Skeletal muscle tissue (tissue), 4 donors: ENCODE data around the gene CLTRN. TPM values are rescaled to one million over a fixed set of nuclear protein-coding genes. Genes with fewer than 3 reads are reported as not detected.
"Not testable (repeated sequence)": the region's sequence is repeated elsewhere in the genome, so short reads cannot be mapped to it uniquely, and the experiment has no call there.

Experiments used
- H3K27ac ChIP-seq: one replicate; pipeline ENCODE4 v1.7.0; 2013; ENCODE audit warnings: mild to moderate bottlenecking, low read depth, low read length, inconsistent platforms
- H3K27me3 ChIP-seq, 3 donors: one replicate each; pipeline ENCODE4 v1.7.0; 2013; ENCODE audit warnings: low read length in 3 of 3; ENCODE audit not compliant: control insufficient read depth in 3 of 3, insufficient read depth in 3 of 3
- H3K36me3 ChIP-seq, 3 donors: one replicate each; pipeline ENCODE4 v1.7.0; 2013; ENCODE audit warnings: low read length in 3 of 3; ENCODE audit not compliant: control insufficient read depth in 3 of 3, insufficient read depth in 3 of 3
- H3K4me1 ChIP-seq, 3 donors: one replicate each; pipeline ENCODE4 v1.7.0; 2013; ENCODE audit warnings: low read length in 3 of 3, mild to moderate bottlenecking in 3 of 3; ENCODE audit not compliant: control insufficient read depth in 3 of 3, insufficient read depth in 3 of 3
- H3K4me3 ChIP-seq, 3 donors: one replicate each; pipeline ENCODE4 v1.7.0; 2013; ENCODE audit warnings: low read length in 3 of 3
- H3K9ac ChIP-seq, 3 donors: one replicate each; pipeline ENCODE4 v1.7.0; 2013; ENCODE audit warnings: low read length in 3 of 3, mild to moderate bottlenecking in 3 of 3, moderate library complexity in 2 of 3, low read depth in 1 of 3
- H3K9me3 ChIP-seq, 3 donors: one replicate each; pipeline ENCODE4 v1.7.0; 2013; ENCODE audit warnings: low read length in 3 of 3; ENCODE audit not compliant: control insufficient read depth in 3 of 3
- total RNA-seq: library from RNA; depleted of rRNA; stranded (reverse); fragments of >200 nt; gene quantifications from one replicate; pipeline ENCODE4 v1.2.3, GENCODE V29; 2014
- donor health status: Osteomylitis.

CLTRN gene
- total RNA-seq, 1 donor from 2014 or later: not detected

- not testable (repeated sequence) for H3K4me3 ChIP-seq, H3K4me1 ChIP-seq, H3K27ac ChIP-seq, H3K36me3 ChIP-seq, H3K9ac ChIP-seq, H3K9me3 ChIP-seq
- H3K27me3 ChIP-seq: peaks cover 0 to 14% (median 0%) of the 10 kb centered on the region in 3 donors
Measured at GRCh38 chrX:15654804-15655203, 9.8 kb downstream of the CLTRN start.

- Histone ChIP-seq H3K9me3 (no peaks in the 10 kb centered on the region), H3K4me1 (no peaks in the 10 kb centered on the region), H3K9ac (no peak overlapping the region), H3K27ac (no peak overlapping the region), H3K36me3 (no peaks in the 10 kb centered on the region), H3K4me3 (no peak overlapping the region), H3K27me3 (peaks cover 0 to 14% (median 0%) of the 10 kb centered on the region in 3 donors)
Measured at GRCh38 chrX:15653961-15654360, 10.6 kb downstream of the CLTRN start.

- H3K36me3 ChIP-seq, H3K9ac ChIP-seq, H3K4me1 ChIP-seq, H3K9me3 ChIP-seq, H3K4me3 ChIP-seq, H3K27me3 ChIP-seq, H3K27ac ChIP-seq: not testable (repeated sequence)
Measured at GRCh38 chrX:15647510-15647909, 17.1 kb downstream of the CLTRN start.

DNA sequence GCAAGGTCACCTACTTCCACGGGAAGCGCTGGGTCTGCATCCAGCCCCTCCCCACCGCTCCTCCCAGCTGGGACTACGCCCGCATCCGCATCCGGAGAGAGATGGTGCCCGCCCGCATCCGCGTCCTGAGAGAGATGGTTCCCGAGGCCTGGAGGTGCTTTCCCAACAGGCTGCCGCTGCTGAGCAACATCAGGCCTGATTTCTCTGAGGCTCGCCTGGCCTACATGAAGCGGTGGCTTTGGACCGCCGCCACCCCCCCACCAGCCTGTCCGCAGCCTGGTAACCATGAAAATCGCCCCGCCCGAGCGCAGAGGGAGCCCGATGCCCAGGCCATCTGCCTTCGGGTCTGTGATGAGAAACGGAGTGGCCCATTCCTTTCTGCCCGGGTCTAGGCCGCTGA lies 18.1 kb downstream of the CLTRN start:
- Histone ChIP-seq H3K27me3 (peaks cover 0 to 3% (median 0%) of the 10 kb centered on the region in 3 donors), H3K4me1 (no peaks in the 10 kb centered on the region), H3K27ac (no peak overlapping the region), H3K9me3 (no peaks in the 10 kb centered on the region), H3K36me3 (no peaks in the 10 kb centered on the region), H3K9ac (no peak overlapping the region), H3K4me3 (no peak overlapping the region)

GRCh38 chrX:15646031-15646430 lies 18.6 kb downstream of the CLTRN start:
- no peak overlapping the region for H3K27ac ChIP-seq
- no peak overlapping the region for H3K9ac ChIP-seq
- H3K4me1 ChIP-seq: no peaks in the 10 kb centered on the region
- H3K4me3 ChIP-seq: no peak overlapping the region
- H3K9me3 ChIP-seq: no peaks in the 10 kb centered on the region
- H3K36me3 ChIP-seq: no peaks in the 10 kb centered on the region
- H3K27me3 ChIP-seq: peaks cover 0 to 3% (median 0%) of the 10 kb centered on the region in 3 donors

GRCh38 chrX:15645266-15645665 lies 19.3 kb downstream of the CLTRN start:
- H3K4me3 ChIP-seq: no peak overlapping the region
- H3K9ac ChIP-seq: no peak overlapping the region
- no peaks in the 10 kb centered on the region for H3K4me1 ChIP-seq
- no peak overlapping the region for H3K27ac ChIP-seq
- H3K27me3 ChIP-seq: peaks cover 0 to 4% (median 0%) of the 10 kb centered on the region in 3 donors
- no peaks in the 10 kb centered on the region for H3K9me3 ChIP-seq
- no peaks in the 10 kb centered on the region for H3K36me3 ChIP-seq

- no peak overlapping the region for H3K9ac ChIP-seq
- peaks cover 0 to 8% (median 0%) of the 10 kb centered on the region in 3 donors for H3K27me3 ChIP-seq
- H3K4me1 ChIP-seq: no peaks in the 10 kb centered on the region
- H3K9me3 ChIP-seq: no peaks in the 10 kb centered on the region
- no peaks in the 10 kb centered on the region for H3K36me3 ChIP-seq
- H3K4me3 ChIP-seq: no peak overlapping the region
- no peak overlapping the region for H3K27ac ChIP-seq
Measured at GRCh38 chrX:15644560-15644872, 20.1 kb downstream of the CLTRN start.

DNA sequence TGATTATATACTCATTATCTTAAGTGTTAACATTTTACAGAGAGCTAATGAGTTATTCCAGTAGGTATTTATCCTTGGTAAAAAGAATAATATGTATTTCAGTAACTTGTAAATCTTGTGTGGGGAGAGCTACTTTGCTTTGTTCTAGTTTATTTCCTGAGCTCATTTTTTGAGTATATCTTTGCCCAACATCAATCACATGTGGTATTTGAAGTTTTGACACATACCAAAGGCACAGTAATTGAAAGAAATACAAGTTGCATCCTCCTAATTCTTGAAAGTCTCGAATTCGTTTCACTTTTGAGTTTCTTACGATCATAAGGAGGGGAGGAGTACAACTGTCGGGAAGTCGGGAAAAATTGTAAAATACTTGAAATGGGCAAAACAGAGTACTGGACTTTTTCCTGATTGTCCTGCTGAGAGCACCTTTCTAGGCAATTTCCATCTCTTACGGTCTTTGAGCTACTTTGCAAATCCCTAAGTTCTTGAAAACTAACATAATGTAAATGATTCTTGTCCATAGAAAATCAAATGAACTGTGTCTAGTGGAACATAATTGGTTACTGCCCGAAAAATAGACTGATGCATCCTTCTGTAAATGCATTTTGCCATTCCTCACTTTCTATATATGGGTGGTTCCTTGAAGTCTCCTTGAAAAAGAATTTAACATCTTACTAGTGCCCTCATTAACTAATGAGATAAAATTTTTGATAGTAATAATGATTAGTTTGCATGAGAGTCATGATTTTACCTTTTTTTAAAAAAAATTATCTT lies 20.6 kb downstream of the CLTRN start:
- Histone ChIP-seq H3K4me3 (no peak overlapping the region), H3K9ac (no peak overlapping the region), H3K27ac (no peak overlapping the region), H3K9me3 (no peaks in the 10 kb centered on the region), H3K36me3 (no peaks in the 10 kb centered on the region), H3K4me1 (no peaks in the 10 kb centered on the region), H3K27me3 (peaks cover 0 to 8% (median 0%) of the 10 kb centered on the region in 3 donors)

- Histone ChIP-seq H3K36me3 (no peaks in the 10 kb centered on the region), H3K4me1 (no peaks in the 10 kb centered on the region), H3K9me3 (no peaks in the 10 kb centered on the region), H3K4me3 (no peak overlapping the region), H3K27ac (no peak overlapping the region), H3K27me3 (peaks cover 0 to 4% (median 0%) of the 10 kb centered on the region in 3 donors), H3K9ac (no peak overlapping the region)
Measured at GRCh38 chrX:15631637-15632036, 33.0 kb downstream of the CLTRN start.

DNA sequence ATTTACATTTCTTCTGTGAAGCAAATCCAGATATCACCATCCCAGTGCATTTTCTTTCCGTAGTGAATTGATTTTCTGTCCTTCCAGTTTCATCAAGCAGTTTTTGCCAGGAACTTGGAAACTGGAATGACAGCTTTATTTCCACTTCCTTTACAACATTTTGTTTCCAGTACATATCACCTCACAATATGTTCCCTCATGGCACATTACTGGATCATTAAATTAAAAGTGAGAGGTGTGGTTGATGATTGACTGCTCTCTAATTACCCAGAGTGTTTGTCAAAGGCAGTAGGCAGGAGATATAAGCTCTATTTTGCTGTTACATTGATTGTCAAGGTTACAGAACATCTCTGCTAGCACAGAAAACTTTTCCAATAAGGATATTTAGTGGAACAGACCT lies 41.6 kb downstream of the CLTRN start:
- Histone ChIP-seq H3K27ac (no peak overlapping the region), H3K4me1 (no peaks in the 10 kb centered on the region), H3K9me3 (no peaks in the 10 kb centered on the region), H3K27me3 (peaks cover 0 to 6% (median 0%) of the 10 kb centered on the region in 3 donors), H3K4me3 (no peak overlapping the region), H3K9ac (no peak overlapping the region), H3K36me3 (no peaks in the 10 kb centered on the region)
